ENCODE results near the gene QRICH2.
A peak's percentile ranks its signal among the peaks of the same experiment; 100 is the strongest.
"Not testable (repeated sequence)": the region's sequence is repeated elsewhere in the genome, so short reads cannot be mapped to it uniquely, and the experiment has no call there.

Gene QRICH2

DNA sequence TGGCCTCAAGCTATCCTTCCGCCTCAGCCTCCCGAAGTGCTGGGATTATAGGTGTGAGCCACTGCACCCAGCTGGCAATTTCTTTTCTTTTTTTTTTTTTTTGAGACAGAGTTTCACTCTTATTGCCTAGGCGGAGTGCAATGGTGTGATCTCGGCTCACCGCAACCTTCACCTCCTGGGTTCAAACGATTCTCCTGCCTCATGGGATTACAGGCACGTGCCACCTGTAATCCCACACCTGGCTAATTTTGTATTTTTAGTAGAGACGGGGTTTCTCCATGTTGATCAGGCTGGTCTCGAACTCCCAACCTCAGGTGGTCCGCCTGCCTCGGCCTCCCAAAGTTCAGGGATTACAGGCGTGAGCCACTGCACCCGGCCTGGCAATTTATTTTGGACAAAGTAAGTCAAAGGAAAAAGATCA, 40.5 kb downstream of the QRICH2 start:
- DNase-seq (ENCODE audit: low read depth, low spot score): not testable (repeated sequence)

DNA sequence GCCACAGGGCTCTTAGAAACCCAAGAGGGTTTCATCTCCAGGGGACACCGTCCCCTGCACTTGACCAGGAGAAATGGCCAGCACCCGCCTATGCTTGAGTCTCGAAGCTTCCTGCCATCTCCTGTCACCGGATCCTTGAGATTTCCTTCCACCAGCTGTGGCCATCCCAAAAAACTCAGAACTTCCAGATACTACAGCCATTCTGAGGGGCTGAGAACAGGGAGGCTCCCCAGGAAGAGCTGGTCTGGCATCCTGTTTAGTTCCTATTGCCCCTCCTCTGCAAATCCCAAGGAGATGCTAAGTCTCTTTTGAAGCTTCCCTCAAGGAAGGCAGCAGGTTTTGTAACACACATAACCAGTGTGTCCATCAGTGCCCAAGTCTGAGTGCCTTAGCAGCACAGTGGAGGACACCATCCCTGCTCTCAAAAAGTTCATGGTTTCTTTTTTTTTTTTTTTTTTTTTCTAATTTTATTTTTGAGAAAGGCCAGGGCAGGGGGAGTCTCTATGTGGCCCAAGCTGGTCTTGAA, 41.0 kb downstream of the QRICH2 start:
- DNase-seq (ENCODE audit: low read depth, low spot score): no peak

DNA sequence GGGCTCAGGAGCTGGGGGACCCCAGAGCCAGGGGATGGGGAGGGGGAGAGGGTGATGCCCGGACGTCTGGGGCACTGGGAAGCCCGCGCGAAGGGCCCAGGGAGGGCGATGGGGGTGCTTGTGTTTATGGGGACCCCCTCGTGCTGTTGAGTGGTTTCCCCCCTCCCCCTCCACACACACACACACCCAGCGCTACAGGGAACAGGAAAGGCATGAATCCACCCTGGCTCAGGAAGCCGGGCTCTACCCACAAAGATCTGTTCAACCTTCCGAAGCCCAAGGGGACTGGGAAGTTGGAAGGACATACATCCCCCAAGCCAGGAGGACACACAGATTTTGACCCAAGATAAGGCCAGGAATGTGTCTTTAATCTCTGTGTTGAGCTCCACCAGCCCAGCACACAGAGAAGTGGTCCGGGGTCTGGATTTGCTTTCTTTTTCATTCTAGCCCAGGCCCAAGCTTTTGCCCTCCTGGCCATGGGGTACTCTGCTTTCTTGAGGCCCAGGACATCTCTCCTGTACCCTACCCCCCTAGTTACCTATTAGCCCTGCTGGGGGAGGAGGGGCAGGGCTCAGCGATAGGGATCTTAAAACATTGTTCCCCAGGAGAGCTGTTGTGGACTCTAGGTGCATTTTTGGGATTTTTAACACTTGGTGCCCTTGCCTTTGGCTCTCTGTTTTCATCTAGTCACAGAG, 41.7 kb downstream of the QRICH2 start:
- no peak for DNase-seq (ENCODE audit: low read depth, low spot score)

DNA sequence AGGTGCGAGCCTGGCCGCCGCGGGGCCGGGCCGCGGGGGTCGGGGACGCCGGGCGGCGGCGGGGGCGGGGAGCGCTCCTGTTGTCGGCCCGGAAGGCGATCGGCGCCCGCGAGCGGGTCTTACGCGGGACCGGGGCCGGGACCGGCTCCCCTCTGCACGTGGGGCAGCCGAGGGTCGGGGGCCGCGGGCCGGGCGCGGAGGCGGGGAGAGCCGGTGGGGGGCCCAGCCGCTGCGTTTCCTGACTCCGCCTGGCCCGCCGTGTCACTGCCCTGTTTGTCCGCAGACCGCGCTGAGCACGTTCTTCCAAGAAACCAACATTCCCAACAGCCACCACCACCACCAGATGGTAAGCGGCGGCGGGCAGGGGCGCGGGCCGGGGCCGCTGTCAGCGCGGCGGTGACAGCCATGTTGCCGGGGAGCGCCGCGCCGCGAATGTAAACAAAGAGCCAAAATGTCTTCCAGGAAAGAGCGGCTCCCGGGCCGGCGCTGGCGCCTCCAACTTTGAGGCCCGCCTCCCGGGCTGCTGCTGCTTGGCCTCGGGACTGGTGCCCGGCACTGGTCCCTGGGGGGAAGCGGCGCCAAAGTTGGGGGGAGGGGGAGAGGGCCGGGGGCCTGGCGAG, 42.3 kb downstream of the QRICH2 start:
- DNase-seq (ENCODE audit: low read depth, low spot score): no peak

DNA sequence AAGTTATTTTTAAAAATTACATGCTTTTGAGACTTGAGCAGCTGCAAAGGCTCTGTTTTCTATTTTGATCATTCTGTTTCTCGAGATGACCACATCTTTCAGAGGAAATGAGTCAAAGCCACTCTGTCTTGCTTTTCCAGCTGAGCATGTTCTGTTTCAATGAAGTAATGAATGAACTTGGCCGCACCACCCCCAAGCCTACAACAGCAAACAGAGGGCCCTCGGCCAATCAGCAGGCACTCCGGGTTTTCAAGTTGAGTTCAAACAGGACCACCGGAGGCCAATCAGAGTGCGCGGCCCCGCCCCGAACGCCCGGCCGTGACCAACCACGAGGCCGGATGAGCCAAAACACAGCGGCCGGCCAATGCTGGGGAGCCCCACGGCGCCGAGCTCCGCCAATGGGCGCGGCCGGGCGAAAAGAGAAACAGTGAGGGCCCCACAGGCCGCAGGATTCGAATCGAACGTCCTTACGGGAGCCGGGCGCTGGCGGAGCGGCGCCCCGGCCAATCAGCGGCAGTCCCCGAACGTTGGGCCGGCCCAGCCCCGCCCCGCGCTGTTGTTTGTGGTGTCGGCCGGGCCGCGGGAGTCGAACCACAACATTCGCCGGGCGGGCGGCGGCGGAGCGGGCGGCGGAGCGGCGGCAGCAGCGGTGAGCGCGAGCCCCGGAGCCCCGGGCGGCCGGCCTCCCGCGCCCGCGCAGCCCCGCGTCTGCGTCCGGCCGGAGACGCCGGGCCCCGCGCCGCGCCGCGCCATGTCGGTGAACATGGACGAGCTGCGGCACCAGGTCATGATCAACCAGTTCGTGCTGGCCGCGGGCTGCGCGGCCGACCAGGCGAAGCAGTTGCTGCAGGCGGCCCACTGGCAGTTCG, 43.1 kb downstream of the QRICH2 start, which contains the start of gene UBALD2:
TSS of gene UBALD2 (plus strand) at position 594 of the 869 bp plus-strand sequence. CDS start at position 752, 158 bp downstream.
- DNase-seq (ENCODE audit: low read depth, low spot score): peak; percentile 99

DNA sequence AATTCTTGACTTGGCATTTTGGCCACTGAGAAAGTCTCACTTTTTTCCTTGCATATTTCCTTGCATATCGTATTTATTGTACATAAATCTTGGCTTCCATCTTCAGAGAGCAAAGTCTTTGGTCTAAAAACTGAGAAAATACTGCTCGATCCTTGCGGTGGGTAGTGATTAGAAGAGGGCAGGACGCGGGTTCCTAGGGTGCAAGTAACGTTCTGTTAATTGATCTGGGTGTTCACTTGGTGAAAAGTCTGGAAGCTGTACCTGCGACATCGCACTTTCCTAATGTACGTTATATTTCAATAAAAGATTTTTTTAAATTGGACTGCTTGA, 43.7 kb downstream of the QRICH2 start:
- DNase-seq (ENCODE audit: low read depth, low spot score): no peak

DNA sequence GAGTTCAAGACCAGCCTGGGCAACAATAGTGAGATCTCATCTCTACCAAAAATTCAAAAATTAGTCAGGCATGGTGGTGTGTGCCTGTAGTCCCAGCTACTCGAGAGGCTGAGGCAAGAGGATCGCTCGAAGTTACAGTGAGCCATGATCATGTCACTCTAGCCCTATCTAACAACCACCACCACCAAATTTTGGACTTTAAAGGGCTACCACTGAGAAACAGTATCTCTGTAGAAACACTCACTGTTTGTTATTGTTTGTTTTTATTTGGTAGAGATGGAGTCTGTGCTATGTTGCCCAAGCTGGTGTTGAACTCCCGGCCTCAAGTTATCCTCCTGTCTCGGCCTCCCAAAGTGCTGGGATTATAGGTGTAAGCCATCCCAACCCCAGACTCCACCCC, 44.2 kb downstream of the QRICH2 start:
- DNase-seq (ENCODE audit: low read depth, low spot score): no peak

DNA sequence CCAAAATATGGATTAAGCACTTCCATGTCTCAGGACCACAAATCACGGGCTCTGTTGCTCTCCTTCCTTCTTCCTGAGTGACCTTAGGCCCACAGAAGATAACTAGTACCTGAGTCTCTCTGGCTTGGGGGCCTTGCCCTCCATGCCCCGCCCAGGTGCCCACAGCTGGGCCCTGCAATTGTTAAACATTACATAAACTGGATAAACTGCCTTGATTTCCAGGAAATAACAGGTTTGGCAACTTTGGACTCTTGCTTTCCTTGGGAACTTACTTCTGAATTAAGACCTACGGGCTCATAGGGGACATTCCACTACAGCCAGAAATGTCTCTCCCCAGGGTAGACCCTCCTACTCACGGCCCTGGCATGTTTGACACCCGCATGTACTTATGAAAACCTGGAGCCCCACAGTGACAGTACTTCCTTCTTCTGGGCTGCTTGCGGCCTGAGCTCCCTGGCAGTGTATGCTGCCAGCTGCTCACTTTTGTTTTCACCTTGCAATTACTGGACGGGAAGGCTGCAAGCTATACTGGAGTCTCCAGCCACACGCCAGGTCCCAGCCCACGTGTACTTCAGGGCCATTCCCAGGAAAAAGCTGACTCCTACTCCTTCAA, 45.2 kb downstream of the QRICH2 start:
- no peak for DNase-seq (ENCODE audit: low read depth, low spot score)

DNA sequence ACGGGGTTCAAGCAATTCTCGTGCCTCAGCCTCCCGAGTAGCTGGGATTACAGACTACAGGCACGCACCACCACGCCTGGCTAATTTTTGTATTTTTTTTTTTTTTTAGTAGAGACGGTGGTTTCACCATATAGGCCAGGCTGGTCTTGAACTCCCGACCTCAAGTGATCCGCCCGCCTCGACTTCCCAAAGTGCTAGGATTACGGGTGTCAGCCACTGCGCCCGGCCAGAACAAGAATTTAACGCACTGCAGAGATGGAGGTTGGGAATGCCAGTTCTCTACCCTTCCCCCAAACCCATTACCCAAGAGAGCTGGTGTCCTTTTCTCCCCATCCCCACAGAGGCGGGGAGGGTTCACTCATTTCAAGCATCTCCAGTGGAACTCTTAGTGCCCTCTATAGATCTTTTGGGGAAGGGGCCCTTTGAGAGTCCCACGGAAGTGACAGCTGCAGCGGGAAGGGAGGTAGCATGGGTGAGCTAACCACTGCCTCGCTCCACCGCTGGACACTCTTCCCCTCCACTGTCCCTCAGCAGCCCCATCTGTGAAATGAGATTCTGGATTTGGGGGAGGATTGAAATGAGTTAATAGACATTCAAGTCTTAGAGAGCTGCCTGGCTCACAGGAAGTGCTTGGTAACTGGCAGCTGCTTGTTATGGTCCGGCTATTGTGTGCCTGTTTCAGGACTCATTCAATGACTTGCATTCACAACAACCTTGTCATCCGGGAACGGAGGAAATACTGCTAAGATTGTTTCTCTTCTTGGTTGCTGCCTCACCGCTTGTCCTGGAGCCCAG, 46.5 kb downstream of the QRICH2 start:
- no peak for DNase-seq (ENCODE audit: low read depth, low spot score)

DNA sequence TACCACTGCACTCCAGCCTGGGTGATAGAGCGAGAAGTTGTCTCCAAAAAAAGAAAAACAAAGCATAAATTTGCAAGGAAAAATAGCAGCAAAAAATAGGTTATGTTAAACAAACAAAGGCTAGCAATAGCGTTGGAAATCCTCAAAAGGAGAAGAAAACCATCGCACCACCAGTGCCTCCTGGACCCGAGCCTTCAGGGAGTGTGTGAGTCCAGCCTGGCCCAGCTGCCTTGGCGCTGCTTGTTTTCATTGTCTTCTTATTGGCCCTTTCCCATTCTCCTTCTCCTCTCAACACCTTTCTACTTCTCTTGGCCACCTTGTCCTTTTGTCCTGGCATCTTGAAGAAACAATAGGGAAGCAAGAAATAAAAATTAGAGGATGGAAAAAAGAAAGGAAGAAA, 47.4 kb downstream of the QRICH2 start:
- no peak for DNase-seq (ENCODE audit: low read depth, low spot score)

DNA sequence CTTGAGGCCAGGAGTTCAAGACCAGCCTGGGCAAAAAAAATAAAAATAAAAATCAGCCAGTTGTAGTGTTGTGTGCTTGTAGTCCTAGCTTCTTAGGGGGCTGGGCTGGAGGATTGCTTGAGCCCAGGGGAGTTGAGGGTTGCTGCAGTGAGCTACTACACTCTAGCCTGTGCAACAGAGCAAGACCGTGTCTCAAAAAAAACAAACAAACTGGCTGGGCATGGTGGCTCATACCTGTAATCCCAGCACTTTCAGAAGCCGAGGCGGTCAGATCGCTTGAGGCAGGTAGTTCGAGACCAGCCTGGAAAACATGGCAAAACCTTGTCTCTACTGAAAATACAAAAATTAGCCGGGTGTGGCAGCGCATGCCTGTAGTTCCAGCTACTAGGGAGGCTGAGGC, 47.9 kb downstream of the QRICH2 start:
- no peak for DNase-seq (ENCODE audit: low read depth, low spot score)

DNA sequence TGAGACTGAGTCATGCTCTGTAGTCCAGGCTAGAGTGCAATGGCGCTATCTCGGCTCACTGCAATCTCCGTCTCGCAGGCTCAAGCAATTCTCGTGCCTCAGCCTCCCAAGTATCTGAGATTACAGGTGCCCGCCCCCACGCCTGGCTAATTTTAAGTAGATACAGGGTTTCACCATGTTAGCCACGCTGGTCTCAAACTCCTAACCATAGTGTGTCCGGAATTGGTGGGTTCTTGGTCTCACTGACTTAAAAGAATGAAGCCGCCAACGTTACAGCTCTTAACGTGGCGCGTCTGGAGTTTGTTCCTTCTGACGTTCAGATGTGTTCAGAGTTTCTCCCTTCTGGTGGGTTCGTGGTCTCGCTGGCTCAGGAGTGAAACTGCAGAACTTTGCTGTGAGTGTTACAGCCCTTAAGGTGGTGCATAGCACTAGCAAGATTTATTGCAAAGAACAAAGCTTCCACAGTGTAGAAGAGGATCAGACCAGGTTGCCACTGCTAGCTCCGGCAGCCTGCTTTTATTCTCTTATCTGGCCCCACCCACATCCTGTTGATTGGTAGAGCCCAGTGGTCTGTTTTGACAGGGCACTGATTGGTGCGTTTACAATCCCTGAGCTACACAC, 51.5 kb downstream of the QRICH2 start:
- DNase-seq (ENCODE audit: low read depth, low spot score): not testable (repeated sequence)

DNA sequence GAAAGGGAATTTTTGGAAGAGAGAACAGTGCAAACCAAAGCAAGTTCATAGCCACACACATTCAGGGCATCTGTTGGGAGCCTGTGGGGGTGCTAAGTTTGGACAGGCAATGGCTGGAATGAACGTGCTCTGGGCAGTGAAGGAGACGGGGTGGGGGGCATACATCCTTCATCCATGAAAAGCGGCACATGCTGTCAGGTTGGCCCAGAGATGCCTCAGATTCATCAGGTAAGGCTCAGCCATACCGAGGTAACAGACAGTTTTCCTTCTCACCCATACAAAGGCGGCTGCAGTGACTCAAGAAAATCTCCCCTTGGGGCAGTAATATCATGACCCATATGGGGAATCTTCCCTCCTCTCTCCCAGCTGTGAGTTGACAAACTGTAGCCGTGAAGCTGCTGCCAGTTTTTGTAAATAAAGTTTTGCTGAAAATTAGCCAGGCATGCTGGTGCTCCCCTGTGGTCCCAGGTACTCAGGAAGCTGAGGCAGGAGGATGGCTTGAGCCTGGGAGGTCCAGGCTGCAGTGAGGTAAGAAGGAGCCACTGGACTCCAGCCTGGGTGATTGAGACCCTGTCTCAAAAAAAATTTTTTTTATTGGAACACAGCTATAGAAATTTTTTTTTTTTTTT, 52.2 kb downstream of the QRICH2 start:
- DNase-seq (ENCODE audit: low read depth, low spot score): no peak

DNA sequence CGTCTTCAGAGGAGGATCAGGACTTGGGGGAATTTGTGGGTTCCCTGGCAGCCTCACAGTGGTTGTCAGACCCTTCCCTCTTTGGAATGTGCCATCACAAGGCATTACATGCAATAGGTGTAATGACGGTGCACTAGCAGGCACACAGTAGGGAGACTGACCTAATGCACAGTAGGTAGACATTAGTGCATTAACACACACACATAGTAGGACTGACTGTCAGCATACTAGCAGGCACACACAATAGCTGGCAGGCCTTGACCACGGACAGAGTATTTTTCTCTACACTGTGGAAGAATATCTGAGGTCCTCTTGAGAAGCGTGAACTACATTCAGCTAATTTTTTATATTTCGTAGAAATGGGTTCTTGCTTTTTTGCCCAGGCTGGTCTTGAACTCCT, 53.8 kb downstream of the QRICH2 start:
- DNase-seq (ENCODE audit: low read depth, low spot score): no peak

DNA sequence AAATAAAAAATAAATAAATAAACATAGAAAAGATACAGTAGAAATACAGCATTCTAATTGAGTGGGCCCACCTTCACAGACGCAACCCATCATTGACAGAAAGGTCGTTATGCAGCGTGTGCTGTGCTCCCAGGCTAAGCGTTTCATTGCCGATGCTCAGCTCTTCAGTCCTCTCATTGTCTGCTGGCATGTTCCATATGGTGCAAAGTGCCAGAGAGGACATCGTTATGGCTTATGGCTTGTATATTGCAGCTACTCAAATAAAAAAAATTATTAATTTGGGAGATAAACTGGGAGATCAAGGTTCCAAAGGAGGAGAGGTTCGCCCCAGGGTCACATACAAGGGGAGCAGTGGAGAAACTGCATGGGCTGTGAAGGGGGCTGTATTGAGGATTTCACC, 54.2 kb downstream of the QRICH2 start:
- DNase-seq (ENCODE audit: low read depth, low spot score): no peak

DNA sequence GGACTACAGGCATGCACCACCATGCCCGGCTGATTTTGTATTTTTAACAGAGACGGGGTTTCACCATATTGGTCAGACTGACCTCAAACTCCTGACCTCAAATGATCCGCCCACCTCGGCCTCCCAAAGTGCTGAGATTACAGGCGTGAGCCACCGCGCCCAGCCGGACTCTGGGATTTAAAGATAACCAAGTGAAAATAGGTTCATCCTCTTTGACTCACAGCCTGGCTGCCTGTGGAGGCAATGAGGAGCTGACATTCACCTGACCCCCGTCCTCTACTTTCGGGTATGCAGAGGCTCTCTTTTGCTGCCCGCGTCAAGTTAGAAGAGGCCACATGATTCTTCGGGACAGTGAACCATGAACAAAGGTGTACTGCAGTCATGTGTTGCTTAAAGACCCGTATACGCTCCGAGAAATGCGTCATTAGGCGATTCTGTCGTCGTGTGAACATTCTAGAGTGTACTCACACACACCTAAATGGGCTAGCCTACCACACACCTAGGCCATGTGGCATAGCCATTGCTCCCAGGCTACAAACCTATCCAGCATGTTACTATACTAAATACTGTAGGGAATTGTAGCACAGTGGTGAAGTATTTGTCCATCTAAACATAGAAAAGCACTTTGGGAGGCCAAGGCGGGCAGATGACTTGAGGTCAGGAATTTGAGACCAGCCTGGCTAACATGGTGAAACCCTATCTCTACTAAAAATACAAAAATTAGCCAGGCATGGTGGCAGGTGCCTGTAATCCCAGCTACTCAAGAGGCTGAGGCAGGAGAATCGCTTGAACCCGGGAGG, 54.9 kb downstream of the QRICH2 start:
- not testable (repeated sequence) for DNase-seq (ENCODE audit: low read depth, low spot score)

DNA sequence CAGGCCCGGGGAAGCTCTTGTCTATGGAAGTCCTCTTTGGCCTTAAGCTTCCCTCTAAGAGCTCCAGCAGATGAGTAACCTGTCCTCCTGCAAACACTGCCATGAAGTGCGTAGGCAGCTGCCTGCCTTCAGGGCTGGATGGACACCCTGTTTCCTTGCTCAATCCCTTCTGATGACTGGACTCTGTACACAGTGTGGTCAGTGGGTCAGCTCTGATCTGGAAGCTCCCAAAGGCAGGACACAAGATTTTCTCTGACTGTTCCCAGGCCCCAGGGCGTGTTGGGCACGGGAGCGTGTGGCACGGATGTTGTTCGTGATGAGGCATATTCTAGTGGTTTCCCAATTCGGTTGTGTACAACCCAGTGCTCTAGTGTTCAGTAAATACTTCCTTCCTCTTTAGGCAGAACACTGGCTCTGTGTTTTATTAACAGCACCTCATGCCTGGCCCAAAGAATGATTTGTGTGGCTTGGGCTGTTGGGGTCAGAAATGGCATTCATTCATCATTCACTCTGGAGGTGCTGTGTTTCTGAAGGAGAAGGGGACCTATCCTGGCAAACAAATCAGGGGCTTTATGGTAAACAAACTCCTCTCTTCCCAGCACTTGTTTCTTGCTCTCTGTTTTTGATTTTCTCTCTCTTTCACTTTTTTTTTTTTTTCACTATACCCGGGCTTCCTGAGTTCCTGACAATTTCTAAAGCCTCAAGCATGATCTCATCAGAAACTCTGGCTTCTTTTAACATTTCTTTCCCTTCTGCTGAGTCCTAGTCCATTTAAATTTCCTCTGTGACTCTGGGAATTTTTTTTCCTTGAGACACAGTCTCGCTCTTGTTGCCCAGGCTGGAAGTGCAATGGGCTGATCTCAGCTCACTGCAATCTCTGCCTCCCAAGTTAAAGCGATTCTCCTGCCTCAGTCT, 55.8 kb downstream of the QRICH2 start:
- DNase-seq (ENCODE audit: low read depth, low spot score): no peak

DNA sequence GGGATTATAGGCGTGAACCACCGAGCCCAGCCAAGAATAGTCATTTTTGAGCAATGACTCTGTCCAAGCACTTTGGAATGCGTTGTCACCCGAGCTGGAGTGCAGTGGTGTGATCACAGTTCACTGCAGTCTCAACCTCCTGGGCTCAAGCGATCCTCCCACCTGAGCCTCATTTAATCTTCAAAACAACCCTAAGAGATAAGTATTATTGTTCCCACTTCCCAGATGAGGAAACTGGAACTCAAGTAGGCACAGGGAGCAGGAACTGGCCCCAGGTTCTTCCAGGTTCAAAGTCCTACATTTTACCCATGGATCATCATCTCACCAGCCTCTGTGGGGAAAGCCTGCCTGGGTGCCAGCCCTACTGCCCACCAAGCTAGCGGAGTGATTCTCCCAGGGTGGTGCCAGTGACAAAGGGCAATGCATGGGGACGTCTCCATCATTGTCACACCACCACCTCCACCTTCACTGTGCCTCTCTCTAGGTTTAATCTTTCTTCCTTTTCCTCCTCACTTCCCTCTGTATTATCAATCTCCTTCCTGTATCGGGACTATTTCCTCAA, 56.5 kb downstream of the QRICH2 start:
- DNase-seq (ENCODE audit: low read depth, low spot score): no peak
